Upper lobe of right lung (tissue), 1 donor: Measurements from ENCODE around the gene RNF113B. TPM values are rescaled to one million over a fixed set of nuclear protein-coding genes. Genes with fewer than 3 reads are reported as not detected.
A peak's percentile ranks its signal among the peaks of the same experiment; 100 is the strongest.

Experiments used
- ATAC-seq: fragments of 200-7000 bp; cut with Tn5 transposase; one replicate; pipeline ENCODE4 v1.9.1; 2020; ENCODE audit warnings: mild to moderate bottlenecking, moderate library complexity
- DNase-seq: peaks from one replicate; pipeline ENCODE4 v3.0.0-alpha.2; 2020
- H3K27ac ChIP-seq: fragments of 200-600 bp; one replicate; pipeline ENCODE4 v1.8.0; 2022
- H3K27me3 ChIP-seq: fragments of 200-600 bp; one replicate; pipeline ENCODE4 v1.8.0; 2022; ENCODE audit warnings: mild to moderate bottlenecking
- H3K36me3 ChIP-seq: fragments of 200-600 bp; one replicate; pipeline ENCODE4 v1.8.0; 2022
- H3K4me1 ChIP-seq: fragments of 200-600 bp; one replicate; pipeline ENCODE4 v1.8.0; 2022
- H3K4me3 ChIP-seq: fragments of 200-600 bp; one replicate; pipeline ENCODE4 v1.8.0; 2022; ENCODE audit warnings: mild to moderate bottlenecking
- H3K9me3 ChIP-seq: fragments of 200-600 bp; one replicate; pipeline ENCODE4 v1.8.0; 2022
- CTCF ChIP-seq: fragments of 200-600 bp; IDR thresholded peaks from one replicate; pipeline ENCODE4 v1.8.0; 2022; ENCODE audit warnings: antibody characterized with exemption
- intact Hi-C: fragments of 100-400 bp; cut with DNase I; formaldehyde crosslinking; loops from one replicate; pipeline ENCODE4 v1.11.0; 2022
- total RNA-seq: library from RNA; stranded (reverse); fragmentation: NEBNext Ultra II Directional; extraction: Animal tissue kit (Norgen Biotek cat#: 25700); gene quantifications from one replicate; pipeline ENCODE4 v1.2.1, GENCODE V29; 2021
- donor health status: DM: no; HTN: yes; CAD: no; lungs with severe emphysema.

Gene RNF113B
- total RNA-seq, 1 donor from 2014 or later = not detected

GRCh38 chr13:98143157-98143553 lies 33.9 kb downstream of the RNF113B start:
- intact Hi-C loops = no loop called here
- H3K27me3 ChIP-seq = no peaks in the 10 kb centered on the region
- H3K4me3 ChIP-seq = peak overlapping the region; percentile 61
- peak overlapping the region; percentile 55 for H3K27ac ChIP-seq
- no peaks in the 10 kb centered on the region for H3K9me3 ChIP-seq
- ATAC-seq = no peak
- no peak for TF ChIP-seq CTCF
- H3K4me1 ChIP-seq = peaks cover 22% of the 10 kb centered on the region
- peak; percentile 85 for DNase-seq
- H3K36me3 ChIP-seq = no peaks in the 10 kb centered on the region

- intact Hi-C loops = no loop called here
- Histone ChIP-seq H3K4me3 (peak within 1 kb of the TSS; percentile 62), H3K27me3 (no peaks in the 10 kb centered on the region), H3K9me3 (no peaks in the 10 kb centered on the region), H3K36me3 (no peaks in the 10 kb centered on the region), H3K4me1 (peaks cover 22% of the 10 kb centered on the region), H3K27ac (peak within 1 kb of the TSS; percentile 74)
- TF ChIP-seq CTCF = peak; percentile 27
- DNase-seq = peak; percentile 92
- peak; percentile 96 for ATAC-seq
Measured at GRCh38 chr13:98142380-98143156, 34.5 kb downstream of the RNF113B start, which contains the start of gene FARP1. Gene FARP1 (plus strand): TSS chr13:98143094. CDS start chr13:98213243, 70,149 bp downstream.

GRCh38 chr13:98141509-98142379 lies 35.3 kb downstream of the RNF113B start:
- Histone ChIP-seq H3K27me3 (no peaks in the 10 kb centered on the region), H3K9me3 (no peaks in the 10 kb centered on the region), H3K36me3 (no peaks in the 10 kb centered on the region), H3K4me1 (peaks cover 18% of the 10 kb centered on the region), H3K27ac (peak overlapping the region; percentile 74), H3K4me3 (peak overlapping the region; percentile 62)
- ATAC-seq (peak; percentile 25), DNase-seq (no peak)
- TF ChIP-seq CTCF = no peak
- intact Hi-C loops = no loop called here

- intact Hi-C loops = no loop called here
- no peak for ATAC-seq
- Histone ChIP-seq H3K4me3 (no peak overlapping the region), H3K27ac (no peak overlapping the region), H3K9me3 (no peaks in the 10 kb centered on the region), H3K36me3 (no peaks in the 10 kb centered on the region), H3K4me1 (peaks cover 18% of the 10 kb centered on the region), H3K27me3 (no peaks in the 10 kb centered on the region)
- no peak for DNase-seq
- no peak for TF ChIP-seq CTCF
Measured at GRCh38 chr13:98141091-98141490, 36.0 kb downstream of the RNF113B start.

GRCh38 chr13:98134901-98135300 lies 42.2 kb downstream of the RNF113B start:
- ATAC-seq = no peak
- DNase-seq = no peak
- Histone ChIP-seq H3K27ac (no peak overlapping the region), H3K36me3 (no peaks in the 10 kb centered on the region), H3K27me3 (no peaks in the 10 kb centered on the region), H3K4me3 (no peak overlapping the region), H3K9me3 (no peaks in the 10 kb centered on the region), H3K4me1 (no peaks in the 10 kb centered on the region)
- intact Hi-C loops = no loop called here
- no peak for TF ChIP-seq CTCF
